RWPE2 (cell line): ENCODE data around the gene ELF5.

Experiments used
- ATAC-seq: fragments of 200-7000 bp; cut with Tn5 transposase; 3 replicates; pipeline ENCODE4 v1.9.1; 2021; ENCODE audit warnings: low read depth
- DNase-seq: peaks from one replicate; pipeline ENCODE4 v3.0.0-alpha.2; 2020; ENCODE audit warnings: low spot score
- H3K27ac ChIP-seq: fragments of 450-650 bp; 2 replicates; pipeline ENCODE4 v1.5.1; 2017; ENCODE audit warnings: mild to moderate bottlenecking; ENCODE audit not compliant: poor library complexity, severe bottlenecking
- H3K27me3 ChIP-seq: fragments of 250-450 bp; sonication (Bioruptor Pico); 2 replicates; pipeline ENCODE4 v1.5.1; 2021; ENCODE audit warnings: mild to moderate bottlenecking, moderate library complexity; ENCODE audit not compliant: insufficient read depth, poor library complexity, severe bottlenecking
- H3K36me3 ChIP-seq: fragments of 250-450 bp; sonication (Bioruptor Pico); 2 replicates; pipeline ENCODE4 v1.5.1; 2020; ENCODE audit warnings: low read depth, mild to moderate bottlenecking, moderate library complexity
- H3K4me1 ChIP-seq: fragments of 250-450 bp; sonication (Bioruptor Pico); 2 replicates; pipeline ENCODE4 v1.5.1; 2021; ENCODE audit warnings: mild to moderate bottlenecking, moderate library complexity; ENCODE audit not compliant: insufficient read depth, poor library complexity, severe bottlenecking
- H3K4me3 ChIP-seq: fragments of 250-450 bp; sonication (Bioruptor Pico); 2 replicates; pipeline ENCODE4 v1.5.1; 2021; ENCODE audit warnings: mild to moderate bottlenecking, moderate library complexity; ENCODE audit not compliant: severe bottlenecking
- H3K9me3 ChIP-seq: fragments of 250-450 bp; sonication (Bioruptor Pico); 2 replicates; pipeline ENCODE4 v1.5.1; 2021; ENCODE audit warnings: mild to moderate bottlenecking, moderate library complexity; ENCODE audit not compliant: severe bottlenecking
- TF ChIP-seq, protein P1 (sequence below): fragments of 450-650 bp; IDR thresholded peaks from one replicate; pipeline ENCODE4 v1.5.1; 2017; ENCODE audit warnings: mild to moderate bottlenecking, moderate library complexity; ENCODE audit not compliant: poor library complexity, severe bottlenecking

ELF5 gene

DNA sequence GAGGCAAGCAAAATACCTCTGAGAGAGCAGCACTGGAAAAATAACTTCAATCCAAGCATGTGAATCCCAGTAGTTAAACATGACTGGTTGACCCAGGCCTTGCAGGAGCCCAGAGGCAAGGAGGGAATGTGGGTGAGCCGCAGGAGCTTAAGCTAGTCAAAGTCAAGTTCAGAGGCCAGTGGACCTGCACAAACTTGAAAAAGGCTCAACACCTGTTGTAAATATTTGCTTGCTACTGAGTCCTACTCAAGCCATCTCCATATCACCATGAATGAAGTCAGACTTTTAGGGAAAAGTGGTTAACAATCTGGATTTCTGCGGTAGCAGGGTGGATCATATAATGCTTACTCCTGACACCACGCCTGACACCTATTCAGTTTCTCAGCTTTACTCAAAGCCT, 79.7 kb downstream of the ELF5 start:
- peaks cover 6% of the 10 kb centered on the region for H3K4me1 ChIP-seq
- H3K27me3 ChIP-seq = no peaks in the 10 kb centered on the region
- ATAC-seq (no peak), DNase-seq (no peak)
- TF ChIP-seq, protein P1, sequence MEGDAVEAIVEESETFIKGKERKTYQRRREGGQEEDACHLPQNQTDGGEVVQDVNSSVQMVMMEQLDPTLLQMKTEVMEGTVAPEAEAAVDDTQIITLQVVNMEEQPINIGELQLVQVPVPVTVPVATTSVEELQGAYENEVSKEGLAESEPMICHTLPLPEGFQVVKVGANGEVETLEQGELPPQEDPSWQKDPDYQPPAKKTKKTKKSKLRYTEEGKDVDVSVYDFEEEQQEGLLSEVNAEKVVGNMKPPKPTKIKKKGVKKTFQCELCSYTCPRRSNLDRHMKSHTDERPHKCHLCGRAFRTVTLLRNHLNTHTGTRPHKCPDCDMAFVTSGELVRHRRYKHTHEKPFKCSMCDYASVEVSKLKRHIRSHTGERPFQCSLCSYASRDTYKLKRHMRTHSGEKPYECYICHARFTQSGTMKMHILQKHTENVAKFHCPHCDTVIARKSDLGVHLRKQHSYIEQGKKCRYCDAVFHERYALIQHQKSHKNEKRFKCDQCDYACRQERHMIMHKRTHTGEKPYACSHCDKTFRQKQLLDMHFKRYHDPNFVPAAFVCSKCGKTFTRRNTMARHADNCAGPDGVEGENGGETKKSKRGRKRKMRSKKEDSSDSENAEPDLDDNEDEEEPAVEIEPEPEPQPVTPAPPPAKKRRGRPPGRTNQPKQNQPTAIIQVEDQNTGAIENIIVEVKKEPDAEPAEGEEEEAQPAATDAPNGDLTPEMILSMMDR = no peak
- no peak overlapping the region for H3K4me3 ChIP-seq
- no peak overlapping the region for H3K27ac ChIP-seq
- no peaks in the 10 kb centered on the region for H3K9me3 ChIP-seq
- no peaks in the 10 kb centered on the region for H3K36me3 ChIP-seq

- no peaks in the 10 kb centered on the region for H3K9me3 ChIP-seq
- H3K36me3 ChIP-seq = no peaks in the 10 kb centered on the region
- DNase-seq (no peak), ATAC-seq (no peak)
- no peak overlapping the region for H3K27ac ChIP-seq
- no peak overlapping the region for H3K4me3 ChIP-seq
- H3K27me3 ChIP-seq = no peaks in the 10 kb centered on the region
- H3K4me1 ChIP-seq = peaks cover 5% of the 10 kb centered on the region
- TF ChIP-seq, protein P1 = no peak
Measured at GRCh38 chr11:34432822-34433221, 80.8 kb downstream of the ELF5 start.

DNA sequence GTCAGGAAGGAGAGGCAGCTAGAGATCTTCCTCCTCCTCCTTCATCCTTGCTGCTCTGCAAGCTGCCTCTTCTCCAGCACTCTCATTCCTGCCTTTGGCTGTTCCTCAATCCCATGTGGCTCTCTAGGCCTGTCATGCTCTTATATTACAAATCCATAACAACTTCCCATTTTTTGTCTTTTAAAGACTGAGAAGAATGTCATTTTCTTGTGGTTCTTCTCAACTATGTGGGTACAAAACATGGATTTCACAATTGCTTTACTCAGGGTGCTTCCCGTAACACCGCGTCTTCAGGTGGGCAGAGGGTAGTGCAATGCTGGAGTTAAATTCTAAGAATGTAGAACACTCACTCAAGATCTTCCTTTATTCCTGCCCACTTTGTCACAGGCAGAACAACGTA, 81.6 kb downstream of the ELF5 start:
- Histone ChIP-seq H3K9me3 (no peaks in the 10 kb centered on the region), H3K36me3 (no peaks in the 10 kb centered on the region), H3K27ac (no peak overlapping the region), H3K4me1 (peaks cover 10% of the 10 kb centered on the region), H3K27me3 (no peaks in the 10 kb centered on the region), H3K4me3 (no peak overlapping the region)
- ATAC-seq = no peak
- TF ChIP-seq, protein P1 = no peak
- DNase-seq = no peak
